ENCODE results near the gene CPNE4.

The CPNE4 gene

DNA sequence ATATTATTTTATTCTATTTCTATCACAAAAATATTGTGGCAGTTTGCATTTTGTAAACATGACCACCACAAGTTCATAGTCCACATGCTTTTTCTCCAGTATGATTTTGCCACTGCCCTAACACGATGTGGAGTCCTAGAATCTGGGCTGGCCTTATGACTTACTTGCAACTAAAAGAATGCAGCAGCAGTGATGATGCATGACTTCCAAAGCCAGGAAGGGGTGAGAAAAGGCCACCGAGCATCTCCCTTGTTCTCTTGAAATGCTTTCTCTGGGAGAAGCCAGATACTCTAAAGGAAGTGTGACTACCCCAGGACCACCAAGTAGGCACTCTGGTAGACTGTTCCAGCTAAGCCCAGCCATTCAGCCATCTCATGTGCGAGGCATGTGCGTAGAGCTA lies 340.4 kb downstream of the CPNE4 start:
- DNase-seq (ENCODE audit: low spot score) = no peak

GRCh38 chr3:131692356-131692755 lies 342.5 kb downstream of the CPNE4 start:
- DNase-seq (ENCODE audit: low spot score) = no peak

- DNase-seq (ENCODE audit: low spot score) = no peak
These were observed 344.0 kb downstream of the CPNE4 start for GRCh38 chr3:131690800-131691199.

GRCh38 chr3:131688370-131688769 lies 346.4 kb downstream of the CPNE4 start:
- no peak for DNase-seq (ENCODE audit: low spot score)

GRCh38 chr3:131669600-131669999 lies 365.2 kb downstream of the CPNE4 start:
- DNase-seq (ENCODE audit: low spot score) = no peak

- no peak for DNase-seq (ENCODE audit: low spot score)
These were observed 376.0 kb downstream of the CPNE4 start for GRCh38 chr3:131658771-131659170.

DNA sequence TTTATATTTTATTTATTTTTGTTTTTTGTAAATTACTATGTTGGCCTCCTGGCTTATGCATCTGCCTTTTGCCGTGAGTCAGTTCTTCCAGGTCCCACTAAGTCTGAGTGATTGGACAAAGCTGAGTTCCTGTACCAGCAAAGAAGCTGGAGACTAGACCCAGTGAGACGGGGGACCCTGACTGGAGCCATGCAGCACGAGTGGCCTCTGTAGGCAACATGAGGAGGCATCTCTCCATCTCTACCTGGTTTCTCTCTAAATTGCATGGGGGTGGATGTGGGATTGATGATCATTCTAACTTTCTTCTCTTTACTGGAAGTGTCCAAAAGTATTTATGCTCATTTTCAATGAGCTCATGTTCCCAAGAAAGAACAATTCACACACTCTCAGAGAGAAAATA lies 376.7 kb downstream of the CPNE4 start:
- DNase-seq (ENCODE audit: low spot score) = no peak

GRCh38 chr3:131655070-131655690 lies 379.6 kb downstream of the CPNE4 start:
- no peak for DNase-seq (ENCODE audit: low spot score)

DNA sequence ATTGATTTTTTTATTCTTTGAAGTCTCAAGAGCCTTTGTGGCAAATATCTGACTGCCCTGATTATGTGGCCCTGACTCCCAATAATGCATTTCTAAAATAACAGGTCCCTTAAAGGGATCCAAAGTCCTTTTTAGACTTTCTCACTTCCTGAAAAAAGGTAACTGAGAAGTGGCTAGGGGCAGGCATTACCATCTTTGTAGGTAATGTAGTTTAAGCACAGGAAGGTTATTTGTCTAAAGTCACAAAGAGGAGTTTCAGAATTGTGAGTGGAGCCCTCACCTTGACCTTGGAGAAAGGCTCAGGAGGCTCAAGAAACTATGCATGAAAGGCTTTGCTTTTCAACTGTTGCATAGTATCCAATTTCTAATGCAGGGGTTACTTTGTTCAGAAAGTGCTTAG lies 389.2 kb downstream of the CPNE4 start:
- DNase-seq (ENCODE audit: low spot score) = no peak

GRCh38 chr3:131636266-131636775 lies 398.5 kb downstream of the CPNE4 start:
- DNase-seq (ENCODE audit: low spot score) = no peak

- no peak for DNase-seq (ENCODE audit: low spot score)
These were observed 404.0 kb downstream of the CPNE4 start for GRCh38 chr3:131630807-131631206.

- DNase-seq (ENCODE audit: low spot score) = no peak
These were observed 404.7 kb downstream of the CPNE4 start for GRCh38 chr3:131630097-131630496.

DNA sequence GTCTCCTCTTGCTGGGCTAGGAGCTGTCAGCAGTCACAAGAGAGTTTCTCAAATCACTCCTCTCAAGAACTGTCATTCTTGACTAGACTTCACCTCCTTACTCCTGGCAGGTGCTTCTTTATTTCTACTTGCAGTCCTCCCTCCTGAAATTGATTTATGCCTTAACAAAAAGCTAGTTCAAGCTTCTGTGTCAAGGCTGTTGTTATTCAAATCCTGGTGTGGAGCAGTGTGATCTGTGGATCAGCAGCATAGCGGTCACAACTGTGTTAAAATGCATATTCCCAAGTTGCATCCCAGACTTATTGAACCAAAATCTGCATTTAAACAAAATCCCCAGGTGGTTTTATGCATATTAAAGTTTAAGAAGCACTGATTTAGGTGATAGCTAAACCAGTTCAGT lies 411.4 kb downstream of the CPNE4 start:
- DNase-seq (ENCODE audit: low spot score) = no peak

- no peak for DNase-seq (ENCODE audit: low spot score)
These were observed 412.1 kb downstream of the CPNE4 start for GRCh38 chr3:131622726-131623125.

DNA sequence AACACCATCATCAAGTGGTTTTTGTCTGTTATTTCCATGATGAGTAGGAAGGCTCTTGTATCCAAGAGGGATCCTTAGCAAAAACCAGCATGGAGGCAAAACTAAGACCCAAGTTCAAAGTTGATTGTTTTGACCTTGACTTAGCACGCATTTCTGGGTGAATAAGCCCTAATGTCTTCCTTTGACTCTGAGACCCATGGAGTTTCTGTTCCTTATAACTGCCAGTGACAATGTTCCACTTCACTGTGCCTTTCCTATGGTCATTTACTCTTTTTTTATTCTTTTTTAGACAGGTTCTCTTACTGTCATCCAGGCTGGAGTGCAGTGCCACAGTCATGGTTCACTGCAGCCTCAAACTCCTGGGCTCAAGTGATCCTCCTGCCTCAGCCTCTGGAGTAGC lies 413.8 kb downstream of the CPNE4 start:
- DNase-seq (ENCODE audit: low spot score) = no peak

- no peak for DNase-seq (ENCODE audit: low spot score)
These were observed 415.0 kb downstream of the CPNE4 start for GRCh38 chr3:131619821-131620220.

DNA sequence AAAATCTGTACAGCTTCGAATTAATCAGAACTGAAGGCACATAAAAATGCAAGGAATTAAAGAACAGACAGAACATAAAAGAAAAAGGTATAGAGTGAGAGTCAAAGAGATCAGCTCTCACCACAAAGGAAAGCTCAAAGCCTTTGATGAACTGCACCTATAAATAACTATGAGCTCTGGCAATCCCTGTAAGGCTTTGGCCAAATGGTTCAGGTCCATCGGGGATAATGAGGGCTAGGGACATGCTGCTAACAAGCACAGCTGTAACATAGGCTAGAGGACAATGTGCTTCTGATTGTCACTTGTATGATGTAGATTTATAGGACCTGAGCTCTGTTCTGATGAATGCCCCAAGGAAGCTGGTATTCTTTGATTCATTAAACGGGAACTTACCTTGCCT lies 418.1 kb downstream of the CPNE4 start:
- DNase-seq (ENCODE audit: low spot score) = no peak

DNA sequence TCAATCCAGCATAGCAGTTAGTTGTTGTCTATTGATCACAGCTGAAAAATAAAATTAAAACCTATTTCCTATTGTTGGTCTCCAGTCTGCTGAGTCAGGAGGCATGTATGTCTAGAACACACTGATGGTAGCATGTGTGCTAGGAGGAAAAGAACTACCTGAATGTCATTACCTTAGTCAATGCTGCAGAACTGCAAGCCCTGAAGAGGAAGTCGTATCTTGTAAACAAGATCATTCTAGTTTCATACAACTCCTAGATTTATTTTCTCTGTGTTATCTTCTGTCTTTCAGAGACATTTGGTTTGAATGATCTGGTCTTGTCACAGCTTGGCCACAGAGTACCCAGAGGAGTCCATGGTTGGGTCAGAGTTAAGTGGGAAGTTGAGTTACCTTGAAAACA lies 422.1 kb downstream of the CPNE4 start:
- DNase-seq (ENCODE audit: low spot score) = no peak

- DNase-seq (ENCODE audit: low spot score) = no peak
These were observed 424.6 kb downstream of the CPNE4 start for GRCh38 chr3:131610174-131610573.

- DNase-seq (ENCODE audit: low spot score) = no peak
These were observed 426.1 kb downstream of the CPNE4 start for GRCh38 chr3:131608741-131609140.

DNA sequence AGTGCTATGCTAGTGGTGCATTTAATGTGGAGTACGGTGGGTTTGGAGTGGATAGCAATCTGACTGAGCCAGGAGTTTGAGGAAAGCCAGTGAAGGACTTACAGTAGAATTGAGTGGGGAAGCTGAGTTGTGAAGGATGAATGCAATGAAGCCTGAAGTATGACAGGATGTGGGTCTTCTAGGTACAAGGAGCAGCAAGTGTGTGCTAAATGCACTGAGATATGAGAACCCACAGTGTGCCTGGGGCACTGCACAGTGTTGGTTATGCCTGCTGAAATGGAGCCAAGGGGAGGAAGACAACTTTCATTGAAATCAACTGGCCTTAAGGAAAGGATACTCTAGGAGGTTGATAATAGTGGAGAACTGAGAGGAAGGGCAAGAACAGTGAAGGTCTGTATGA lies 426.5 kb downstream of the CPNE4 start:
- DNase-seq (ENCODE audit: low spot score) = no peak

- DNase-seq (ENCODE audit: low spot score) = no peak
These were observed 428.9 kb downstream of the CPNE4 start for GRCh38 chr3:131605916-131606315.

- no peak for DNase-seq (ENCODE audit: low spot score)
These were observed 432.6 kb downstream of the CPNE4 start for GRCh38 chr3:131602011-131602779.

DNA sequence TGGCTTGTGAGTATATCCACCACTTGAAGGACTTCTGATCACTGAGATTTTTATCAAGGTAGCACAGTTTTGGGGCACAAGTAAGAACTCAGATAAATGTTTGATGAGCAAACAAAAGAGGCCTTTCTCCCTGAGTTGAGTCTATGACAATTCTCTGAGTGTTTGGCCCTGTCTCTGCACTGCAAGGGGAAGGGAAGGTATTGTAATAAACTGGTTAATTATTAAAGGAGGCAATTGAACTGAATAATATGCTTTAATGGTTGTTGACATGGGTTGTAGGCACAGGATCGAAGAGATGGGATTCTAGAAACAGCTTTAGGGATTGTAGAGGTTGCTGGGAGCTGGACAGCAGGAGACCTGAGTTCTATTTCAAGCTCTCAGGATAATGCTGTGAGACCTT lies 437.0 kb downstream of the CPNE4 start:
- no peak for DNase-seq (ENCODE audit: low spot score)

All from cerebellar cortex (tissue), 1 donor.